CD4-positive, alpha-beta T cell (primary cell): ENCODE measurements around the gene CDYL. TPM values are rescaled to one million over a fixed set of nuclear protein-coding genes. Genes with fewer than 3 reads are reported as not detected.

Experiments used
- ATAC-seq: fragments of 200-7000 bp; cut with Tn5 transposase; one replicate; pipeline ENCODE4 v1.10.0; 2022; ENCODE audit warnings: mild to moderate bottlenecking; ENCODE audit not compliant: poor library complexity
- CTCF ChIA-PET: fragments of 350-600 bp; sonication (Branson Sonifier 250); formaldehyde crosslinking; loops from one replicate; lab custom pipeline; 2021; ENCODE audit warnings: antibody characterized with exemption, inconsistent platforms; lab: Charles Lee
- POLR2A ChIA-PET: fragments of 350-600 bp; sonication (Branson Sonifier 250); formaldehyde crosslinking; loops from one replicate; lab custom pipeline; 2021; ENCODE audit warnings: antibody characterized with exemption, inconsistent platforms; lab: Charles Lee
- DNase-seq, 14 experiments: peaks; one replicate each; pipeline ENCODE4 v3.0.0-alpha.2; 2013 to 2020; ENCODE audit warnings: mixed read lengths in 2 of 14
- H3K27ac ChIP-seq, 2 donors: one replicate each; pipeline versions ENCODE4 v1.5.1 to v1.7.0; 2013; ENCODE audit warnings: low read length in 2 of 2, low read depth in 1 of 2, mild to moderate bottlenecking in 1 of 2
- H3K27me3 ChIP-seq, 2 experiments: 1 replicate in 1 of 2; 2 replicates in 1 of 2; pipeline versions ENCODE4 v1.6.1 to v1.7.0; 2013; ENCODE audit warnings: low read length in 2 of 2, control low read depth in 1 of 2, mild to moderate bottlenecking in 1 of 2, moderate library complexity in 1 of 2; ENCODE audit not compliant: insufficient read depth in 2 of 2, control insufficient read depth in 1 of 2
- H3K36me3 ChIP-seq: one replicate; pipeline ENCODE4 v1.6.1; 2013; ENCODE audit warnings: low read length, control low read depth; ENCODE audit not compliant: insufficient read depth
- H3K4me1 ChIP-seq: one replicate; pipeline ENCODE4 v1.6.1; 2013; ENCODE audit warnings: low read length, control low read depth; ENCODE audit not compliant: insufficient read depth
- H3K4me3 ChIP-seq: one replicate; pipeline ENCODE4 v1.5.1; 2013; ENCODE audit warnings: mild to moderate bottlenecking, low read length, moderate library complexity
- H3K9me3 ChIP-seq, 2 experiments: 1 replicate in 1 of 2; 2 replicates in 1 of 2; pipeline versions ENCODE4 v1.6.1 to v1.7.0; 2013; ENCODE audit warnings: low read length in 2 of 2, mild to moderate bottlenecking in 2 of 2, control low read depth in 1 of 2, moderate library complexity in 1 of 2; ENCODE audit not compliant: control insufficient read depth in 1 of 2, insufficient read depth in 1 of 2
- H3K27ac Mint-ChIP-seq: one replicate; pipeline ENCODE4 v1.8.0; 2020; ENCODE audit warnings: mixed read lengths
- H3K27me3 Mint-ChIP-seq: one replicate; pipeline ENCODE4 v1.8.0; 2021; ENCODE audit warnings: mixed read lengths
- H3K36me3 Mint-ChIP-seq: one replicate; pipeline ENCODE4 v1.8.0; 2021; ENCODE audit warnings: low read depth, mixed read lengths
- H3K4me1 Mint-ChIP-seq: one replicate; pipeline ENCODE4 v1.8.0; 2021; ENCODE audit warnings: low read depth, mixed read lengths
- H3K4me3 Mint-ChIP-seq: one replicate; pipeline ENCODE4 v1.8.0; 2020; ENCODE audit warnings: mild to moderate bottlenecking, mixed read lengths
- H3K9me3 Mint-ChIP-seq: one replicate; pipeline ENCODE4 v1.8.0; 2020; ENCODE audit warnings: mixed read lengths
- intact Hi-C, 2 experiments: fragments of 100-400 bp; cut with DNase I in 1 of 2; cut with micrococcal nuclease in 1 of 2; formaldehyde crosslinking; loops; one replicate each; pipeline versions ENCODE4 v1.15.1 to v1.9.0; 2023 to 2025; cut with DNase I, micrococcal nuclease
- total RNA-seq, 174 experiments: library from RNA in 2 of 174; stranded (reverse) in 2 of 174; gene quantifications; one replicate each; pipeline ENCODE4 v1.2.3 and lab custom pipeline; 2021 to 2026
- TF ChIP-seq, protein P1 (sequence below): fragments of 200-600 bp; IDR thresholded peaks from one replicate; pipeline ENCODE4 v1.8.0; 2022; ENCODE audit warnings: antibody characterized with exemption, mild to moderate bottlenecking

The CDYL gene
- total RNA-seq, 2 experiments from 2014 or later = 23.8 to 23.9 TPM

- POLR2A ChIA-PET = interaction anchor here (0.6 to 1.2 kb wide), 2 partner anchors 25 to 75 kb away, joined by 3 read pairs; no protein-coding TSS in a partner anchor
These were observed 25.4 kb downstream of the CDYL start for GRCh38 chr6:4801491-4802110.

GRCh38 chr6:4802312-4802935 lies 26.2 kb downstream of the CDYL start:
- intact Hi-C loops = no loop called here
- ATAC-seq = no peak
- CTCF ChIA-PET = interaction anchor here (1.0 kb wide), 1 partner anchor 12 kb away, joined by 3 read pairs; no protein-coding TSS in a partner anchor

More at GRCh38 chr6:4801491-4802110, 25.4 kb downstream of the CDYL start:
- CTCF ChIA-PET = interaction anchor here (1.0 kb wide), 1 partner anchor 12 kb away, joined by 3 read pairs; no protein-coding TSS in a partner anchor
- intact Hi-C loops = no loop called here
- H3K27me3 Mint-ChIP-seq = no peaks in the 10 kb centered on the region
- ATAC-seq (peak; percentile 85), DNase-seq (peak in 1 of 14 experiments; percentile 19)
- H3K36me3 Mint-ChIP-seq = peaks cover 12% of the 10 kb centered on the region
- H3K4me3 Mint-ChIP-seq = no peak overlapping the region
- TF ChIP-seq, protein P1, sequence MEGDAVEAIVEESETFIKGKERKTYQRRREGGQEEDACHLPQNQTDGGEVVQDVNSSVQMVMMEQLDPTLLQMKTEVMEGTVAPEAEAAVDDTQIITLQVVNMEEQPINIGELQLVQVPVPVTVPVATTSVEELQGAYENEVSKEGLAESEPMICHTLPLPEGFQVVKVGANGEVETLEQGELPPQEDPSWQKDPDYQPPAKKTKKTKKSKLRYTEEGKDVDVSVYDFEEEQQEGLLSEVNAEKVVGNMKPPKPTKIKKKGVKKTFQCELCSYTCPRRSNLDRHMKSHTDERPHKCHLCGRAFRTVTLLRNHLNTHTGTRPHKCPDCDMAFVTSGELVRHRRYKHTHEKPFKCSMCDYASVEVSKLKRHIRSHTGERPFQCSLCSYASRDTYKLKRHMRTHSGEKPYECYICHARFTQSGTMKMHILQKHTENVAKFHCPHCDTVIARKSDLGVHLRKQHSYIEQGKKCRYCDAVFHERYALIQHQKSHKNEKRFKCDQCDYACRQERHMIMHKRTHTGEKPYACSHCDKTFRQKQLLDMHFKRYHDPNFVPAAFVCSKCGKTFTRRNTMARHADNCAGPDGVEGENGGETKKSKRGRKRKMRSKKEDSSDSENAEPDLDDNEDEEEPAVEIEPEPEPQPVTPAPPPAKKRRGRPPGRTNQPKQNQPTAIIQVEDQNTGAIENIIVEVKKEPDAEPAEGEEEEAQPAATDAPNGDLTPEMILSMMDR = no peak
- H3K9me3 Mint-ChIP-seq = peaks cover 4% of the 10 kb centered on the region
- H3K4me1 ChIP-seq = peaks cover 30% of the 10 kb centered on the region
- H3K27ac ChIP-seq = no peak overlapping the region
- peaks cover 88% of the 10 kb centered on the region for H3K4me1 Mint-ChIP-seq
- H3K4me3 ChIP-seq = no peak overlapping the region
- peaks cover 4 to 5% of the 10 kb centered on the region in 2 experiments for H3K9me3 ChIP-seq
- H3K36me3 ChIP-seq = no peaks in the 10 kb centered on the region
- no peaks in the 10 kb centered on the region for H3K27me3 ChIP-seq
- H3K27ac Mint-ChIP-seq = no peak overlapping the region

DNA sequence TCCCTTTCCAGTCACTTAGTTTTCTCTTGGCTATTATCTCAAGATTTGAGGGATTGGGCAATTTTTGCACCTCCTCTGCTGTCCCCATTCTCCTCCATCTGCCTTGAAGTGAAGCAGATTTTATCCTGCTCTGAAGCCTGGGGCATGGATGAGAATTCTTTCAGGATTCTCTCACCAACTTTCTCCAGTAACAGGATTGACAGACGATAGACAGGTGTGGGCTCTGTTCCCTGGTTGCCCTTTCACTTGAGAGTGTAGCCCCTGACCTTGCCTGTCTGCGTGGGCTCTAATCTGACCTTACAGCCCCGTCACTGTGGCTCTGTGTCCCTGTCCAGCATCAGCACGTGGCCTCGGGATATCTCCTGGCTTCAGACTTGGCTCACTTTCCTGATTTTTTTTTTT lies 27.1 kb downstream of the CDYL start:
- Histone ChIP-seq H3K36me3 (no peaks in the 10 kb centered on the region), H3K4me1 (peaks cover 30% of the 10 kb centered on the region), H3K9me3 (peaks cover 4 to 5% of the 10 kb centered on the region in 2 experiments), H3K27me3 (no peaks in the 10 kb centered on the region), H3K27ac (no peak overlapping the region), H3K4me3 (no peak overlapping the region)
- Mint-ChIP-seq H3K27me3 (no peaks in the 10 kb centered on the region), H3K36me3 (peaks cover 12% of the 10 kb centered on the region), H3K4me3 (no peak overlapping the region), H3K27ac (no peak overlapping the region), H3K4me1 (peaks cover 85% of the 10 kb centered on the region), H3K9me3 (peaks cover 4% of the 10 kb centered on the region)
- ChIA-PET POLR2A (interaction anchor here (0.7 kb wide), 1 partner anchor 728 kb away, joined by 3 read pairs; no protein-coding TSS in a partner anchor), CTCF (interaction anchor here (0.7 kb wide), 1 partner anchor 1121 kb away, joined by 3 read pairs; no protein-coding TSS in a partner anchor)
- intact Hi-C loops = no loop called here
- ATAC-seq (no peak), DNase-seq (no peak)
- TF ChIP-seq, protein P1 = no peak

More at GRCh38 chr6:4802312-4802935, 26.2 kb downstream of the CDYL start:
- no peak for DNase-seq
- no peak overlapping the region for H3K4me3 Mint-ChIP-seq
- H3K27ac Mint-ChIP-seq = no peak overlapping the region
- peaks cover 12% of the 10 kb centered on the region for H3K36me3 Mint-ChIP-seq
- Histone ChIP-seq H3K4me1 (peaks cover 30% of the 10 kb centered on the region), H3K27ac (no peak overlapping the region), H3K36me3 (no peaks in the 10 kb centered on the region), H3K27me3 (no peaks in the 10 kb centered on the region), H3K4me3 (no peak overlapping the region), H3K9me3 (peaks cover 4 to 5% of the 10 kb centered on the region in 2 experiments)
- H3K4me1 Mint-ChIP-seq = peaks cover 87% of the 10 kb centered on the region
- peaks cover 4% of the 10 kb centered on the region for H3K9me3 Mint-ChIP-seq
- TF ChIP-seq, protein P1 = no peak
- POLR2A ChIA-PET = interaction anchor here (1.2 kb wide), 1 partner anchor 26 kb away, joined by 3 read pairs; no protein-coding TSS in a partner anchor
- H3K27me3 Mint-ChIP-seq = no peaks in the 10 kb centered on the region
